A549 (cell line): Measurements from ENCODE around the gene OR6S1. TPM values are rescaled to one million over a fixed set of nuclear protein-coding genes. Genes with fewer than 3 reads are reported as not detected.
A peak's percentile ranks its signal among the peaks of the same experiment; 100 is the strongest.

Experiments used
- ATAC-seq, 2 experiments: fragments of 200-7000 bp in 1 of 2; fragments of >200 bp in 1 of 2; cut with Nextera tagmentation in 1 of 2; cut with Tn5 transposase in 1 of 2; 3 replicates each; pipeline versions ENCODE4 v1.8.0 to v1.9.1; 2018 to 2020; ENCODE audit warnings: mild to moderate bottlenecking in 1 of 2, moderate library complexity in 1 of 2
- CTCF ChIA-PET: fragments of 300-600 bp; sonication (Branson Sonifier 250); formaldehyde crosslinking; extraction: SDS; loops from one replicate; lab custom pipeline; 2021; ENCODE audit warnings: antibody characterized with exemption, inconsistent platforms; lab: Yijun Ruan, JAX
- POLR2A ChIA-PET: fragments of 350-600 bp; formaldehyde crosslinking; extraction: SDS; loops from one replicate; lab custom pipeline; 2021; ENCODE audit warnings: antibody characterized with exemption, inconsistent platforms; lab: Yijun Ruan, JAX
- DNase-seq, 2 experiments: peaks; one replicate each; pipeline versions ENCODE4 v3.0.0 to v3.0.0-alpha.2; 2011 to 2016; ENCODE audit warnings: low read depth in 1 of 2, low spot score in 1 of 2
- FAIRE-seq: peaks from 2 replicates; lab custom pipeline; 2011; peaks lifted over from hg19 to GRCh38; lab: Jason Lieb, UNC
- H3K27ac ChIP-seq, 2 experiments: fragments of >200 bp; sonication (Bioruptor Twin); formaldehyde crosslinking; 3 replicates each; pipeline ENCODE4 v1.5.1; 2016 to 2017
- H3K4me1 ChIP-seq: fragments of >200 bp; sonication (Bioruptor Twin); formaldehyde crosslinking; 3 replicates; pipeline ENCODE4 v1.6.1; 2016
- H3K4me2 ChIP-seq: fragments of >200 bp; sonication (Bioruptor Twin); formaldehyde crosslinking; 3 replicates; pipeline ENCODE4 v1.6.1; 2016
- H3K4me3 ChIP-seq: fragments of >200 bp; sonication (Bioruptor Twin); formaldehyde crosslinking; 3 replicates; pipeline ENCODE4 v1.5.1; 2016
- H3K9me3 ChIP-seq: fragments of >200 bp; sonication (Bioruptor Twin); formaldehyde crosslinking; 3 replicates; pipeline ENCODE4 v1.6.1; 2016
- CBX8 ChIP-seq: fragments of 200-600 bp; sonication (generic); IDR thresholded peaks from 2 replicates; pipeline ENCODE4 v1.6.1; 2016
- EHF ChIP-seq: fragments of 250-450 bp; sonication (Bioruptor Pico); IDR thresholded peaks from 2 replicates; pipeline ENCODE4 v1.5.0; 2020; ENCODE audit warnings: mild to moderate bottlenecking
- ESRRA ChIP-seq: fragments of 150-350 bp; IDR thresholded peaks from 2 replicates; pipeline ENCODE4 v1.6.1; 2014; ENCODE audit warnings: mild to moderate bottlenecking, low read length, borderline replicate concordance
- FOXS1 ChIP-seq: fragments of 250-450 bp; sonication (Bioruptor Pico); IDR thresholded peaks from 2 replicates; pipeline ENCODE4 v1.5.0; 2020; ENCODE audit warnings: mild to moderate bottlenecking, moderate library complexity
- JUN ChIP-seq, 2 experiments: fragments of >200 bp; sonication (Bioruptor Twin); formaldehyde crosslinking; IDR thresholded peaks; 2 replicates in 1 of 2; 3 replicates in 1 of 2; pipeline ENCODE4 v1.6.1; 2016 to 2017
- NFE2L2 ChIP-seq: fragments of 150-350 bp; conservative IDR thresholded peaks from 2 replicates; pipeline ENCODE4 v1.6.1; 2014; ENCODE audit warnings: low read length
- PHF8 ChIP-seq: fragments of 200-600 bp; sonication (generic); IDR thresholded peaks from 2 replicates; pipeline ENCODE4 v1.6.1; 2016; ENCODE audit warnings: low read depth, mild to moderate bottlenecking, antibody characterized with exemption, moderate library complexity, borderline replicate concordance
- POLR2A ChIP-seq: IDR thresholded peaks from 2 replicates; pipeline ENCODE4 v1.6.1; 2012; ENCODE audit warnings: mild to moderate bottlenecking, low read length
- RAD21 ChIP-seq, 2 experiments: fragments of >200 bp in 1 of 2; sonication (Bioruptor Twin) in 1 of 2; formaldehyde crosslinking in 1 of 2; IDR thresholded peaks in 1 of 2; conservative IDR thresholded peaks in 1 of 2; 2 replicates in 1 of 2; 3 replicates in 1 of 2; pipeline ENCODE4 v1.6.1; 2012 to 2018; ENCODE audit warnings: inconsistent platforms in 1 of 2
- RFX5 ChIP-seq: fragments of 450-650 bp; IDR thresholded peaks from 2 replicates; pipeline ENCODE4 v1.7.1; 2014; ENCODE audit warnings: antibody characterized with exemption, mild to moderate bottlenecking, moderate library complexity
- SMC3 ChIP-seq: fragments of >200 bp; sonication (Bioruptor Twin); formaldehyde crosslinking; IDR thresholded peaks from 3 replicates; pipeline ENCODE4 v1.6.1; 2018; ENCODE audit warnings: inconsistent platforms
- ZFP36 ChIP-seq: fragments of 450-650 bp; IDR thresholded peaks from 2 replicates; pipeline ENCODE4 v1.6.1; 2014; ENCODE audit warnings: borderline replicate concordance; ENCODE audit not compliant: partially characterized antibody
- ZSCAN20 ChIP-seq: fragments of 250-450 bp; sonication (Bioruptor Pico); IDR thresholded peaks from 2 replicates; pipeline ENCODE4 v1.8.0; 2022; ENCODE audit warnings: mild to moderate bottlenecking, moderate library complexity
- WGBS: methylation state at CpG from one replicate; pipeline ENCODE4 v1.1.6; 2017; ENCODE audit errors: missing lambda C conversion rate; 5-methylcytosine and 5-hydroxymethylcytosine counted together
- polyA minus RNA-seq: library from RNA; depleted of rRNA, polyadenylated mRNA; stranded (reverse); fragments of >200 nt; gene quantifications from 2 replicates; pipeline ENCODE4 v1.2.3, GENCODE V29; 2011; rRNA and poly(A)+ RNA removed
- polyA plus RNA-seq, 4 experiments: library from polyadenylated mRNA; depleted of rRNA in 3 of 4; stranded (reverse); fragments of >200 nt; fragmentation: RNase III in 1 of 4; extraction: RNeasy Plus Mini Kit Qiagen cat#74134 plus additional on column Dnase treatment in 1 of 4; gene quantifications; 2 replicates in 3 of 4; 3 replicates in 1 of 4; pipeline ENCODE4 v1.2.3, GENCODE V29; 2011 to 2017
- TF ChIP-seq, protein P1 (sequence below): IDR thresholded peaks from 2 replicates; pipeline ENCODE4 v1.6.1; 2012
- TF ChIP-seq, protein P2 (sequence below): fragments of 250-450 bp; sonication (Bioruptor Pico); IDR thresholded peaks from 2 replicates; pipeline ENCODE4 v1.5.0; 2021; ENCODE audit warnings: mild to moderate bottlenecking, moderate library complexity, borderline replicate concordance
- TF ChIP-seq, protein P3 (sequence below): fragments of 450-650 bp; IDR thresholded peaks from 2 replicates; pipeline ENCODE4 v1.6.1; 2014; ENCODE audit warnings: antibody characterized with exemption
- TF ChIP-seq, protein P4 (sequence below): fragments of >200 bp; sonication (Bioruptor Twin); formaldehyde crosslinking; IDR thresholded peaks from 3 replicates; pipeline ENCODE4 v1.5.1; 2016

OR6S1 gene, protein sequence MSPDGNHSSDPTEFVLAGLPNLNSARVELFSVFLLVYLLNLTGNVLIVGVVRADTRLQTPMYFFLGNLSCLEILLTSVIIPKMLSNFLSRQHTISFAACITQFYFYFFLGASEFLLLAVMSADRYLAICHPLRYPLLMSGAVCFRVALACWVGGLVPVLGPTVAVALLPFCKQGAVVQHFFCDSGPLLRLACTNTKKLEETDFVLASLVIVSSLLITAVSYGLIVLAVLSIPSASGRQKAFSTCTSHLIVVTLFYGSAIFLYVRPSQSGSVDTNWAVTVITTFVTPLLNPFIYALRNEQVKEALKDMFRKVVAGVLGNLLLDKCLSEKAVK
- polyA plus RNA-seq (2011; rRNA removed) (not detected in 2 replicates), polyA plus RNA-seq (2017; fragmentation: RNase III; extraction: RNeasy Plus Mini Kit Qiagen cat#74134 plus additional on column Dnase treatment) (not detected in 3 replicates), polyA minus RNA-seq (not detected in 2 replicates)
- not detected in 2 replicates for polyA plus RNA-seq (2012; cell fraction: cytosol; rRNA removed)
- not detected in 2 replicates for polyA plus RNA-seq (2012; cell fraction: nucleus; rRNA removed)

DNA sequence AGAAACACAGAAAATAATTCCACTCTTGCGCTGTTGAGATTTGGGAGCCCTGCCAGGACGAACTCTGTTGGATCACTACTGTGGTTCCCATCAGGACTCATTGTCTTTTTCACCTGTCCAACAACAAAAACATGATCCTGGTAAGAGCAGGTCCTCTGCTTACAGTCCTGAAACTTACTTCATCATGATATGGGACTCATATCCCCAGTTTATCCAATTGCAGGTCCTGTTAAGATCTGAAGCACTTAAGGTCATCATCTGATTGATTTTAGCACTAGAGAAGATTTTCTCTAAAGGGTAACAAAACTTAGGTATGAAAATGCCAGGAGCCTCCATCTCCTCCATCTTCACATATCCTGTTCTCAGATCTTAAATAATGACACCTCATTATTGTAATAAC lies at the start of gene OR6S1:
OR6S1 (minus strand) TSS at position 101 of the 400 bp plus-strand sequence; CDS start at position 101, 0 bp downstream.
- CTCF ChIA-PET = interaction anchor here (0.6 kb wide), 1 partner anchor 15 kb away, joined by 7 read pairs; no protein-coding TSS in a partner anchor
- Histone ChIP-seq H3K9me3 (no peaks in the 10 kb centered on the region), H3K27ac (no peak within 1 kb of the TSS), H3K4me2 (no peak within 1 kb of the TSS), H3K4me3 (no peak within 1 kb of the TSS), H3K4me1 (no peaks in the 10 kb centered on the region)
- TF ChIP-seq, protein P1, sequence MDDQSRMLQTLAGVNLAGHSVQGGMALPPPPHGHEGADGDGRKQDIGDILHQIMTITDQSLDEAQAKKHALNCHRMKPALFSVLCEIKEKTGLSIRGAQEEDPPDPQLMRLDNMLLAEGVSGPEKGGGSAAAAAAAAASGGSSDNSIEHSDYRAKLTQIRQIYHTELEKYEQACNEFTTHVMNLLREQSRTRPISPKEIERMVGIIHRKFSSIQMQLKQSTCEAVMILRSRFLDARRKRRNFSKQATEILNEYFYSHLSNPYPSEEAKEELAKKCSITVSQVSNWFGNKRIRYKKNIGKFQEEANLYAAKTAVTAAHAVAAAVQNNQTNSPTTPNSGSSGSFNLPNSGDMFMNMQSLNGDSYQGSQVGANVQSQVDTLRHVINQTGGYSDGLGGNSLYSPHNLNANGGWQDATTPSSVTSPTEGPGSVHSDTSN = no peak
- TF ChIP-seq EHF = no peak
- TF ChIP-seq, protein P2, sequence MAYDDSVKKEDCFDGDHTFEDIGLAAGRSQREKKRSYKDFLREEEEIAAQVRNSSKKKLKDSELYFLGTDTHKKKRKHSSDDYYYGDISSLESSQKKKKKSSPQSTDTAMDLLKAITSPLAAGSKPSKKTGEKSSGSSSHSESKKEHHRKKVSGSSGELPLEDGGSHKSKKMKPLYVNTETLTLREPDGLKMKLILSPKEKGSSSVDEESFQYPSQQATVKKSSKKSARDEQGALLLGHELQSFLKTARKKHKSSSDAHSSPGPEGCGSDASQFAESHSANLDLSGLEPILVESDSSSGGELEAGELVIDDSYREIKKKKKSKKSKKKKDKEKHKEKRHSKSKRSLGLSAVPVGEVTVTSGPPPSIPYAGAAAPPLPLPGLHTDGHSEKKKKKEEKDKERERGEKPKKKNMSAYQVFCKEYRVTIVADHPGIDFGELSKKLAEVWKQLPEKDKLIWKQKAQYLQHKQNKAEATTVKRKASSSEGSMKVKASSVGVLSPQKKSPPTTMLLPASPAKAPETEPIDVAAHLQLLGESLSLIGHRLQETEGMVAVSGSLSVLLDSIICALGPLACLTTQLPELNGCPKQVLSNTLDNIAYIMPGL (CRISPR knock-in tag) = no peak
- no peak for TF ChIP-seq ZFP36
- no peak for TF ChIP-seq FOXS1 (CRISPR knock-in tag)
- no peak for TF ChIP-seq JUN (IDR thresholded peaks at IDR 0.05)
- no peak for TF ChIP-seq PHF8
- TF ChIP-seq RFX5 = no peak
- TF ChIP-seq POLR2A = no peak
- TF ChIP-seq CBX8 = no peak
- TF ChIP-seq ZSCAN20 (CRISPR knock-in tag) = no peak
- TF ChIP-seq ESRRA = no peak
- ATAC-seq (no peak), FAIRE-seq (no peak), DNase-seq (no peak)
- POLR2A ChIA-PET = no interaction called here
- WGBS = 56% methylated on average over 2 of the region's 2 CpGs

DNA sequence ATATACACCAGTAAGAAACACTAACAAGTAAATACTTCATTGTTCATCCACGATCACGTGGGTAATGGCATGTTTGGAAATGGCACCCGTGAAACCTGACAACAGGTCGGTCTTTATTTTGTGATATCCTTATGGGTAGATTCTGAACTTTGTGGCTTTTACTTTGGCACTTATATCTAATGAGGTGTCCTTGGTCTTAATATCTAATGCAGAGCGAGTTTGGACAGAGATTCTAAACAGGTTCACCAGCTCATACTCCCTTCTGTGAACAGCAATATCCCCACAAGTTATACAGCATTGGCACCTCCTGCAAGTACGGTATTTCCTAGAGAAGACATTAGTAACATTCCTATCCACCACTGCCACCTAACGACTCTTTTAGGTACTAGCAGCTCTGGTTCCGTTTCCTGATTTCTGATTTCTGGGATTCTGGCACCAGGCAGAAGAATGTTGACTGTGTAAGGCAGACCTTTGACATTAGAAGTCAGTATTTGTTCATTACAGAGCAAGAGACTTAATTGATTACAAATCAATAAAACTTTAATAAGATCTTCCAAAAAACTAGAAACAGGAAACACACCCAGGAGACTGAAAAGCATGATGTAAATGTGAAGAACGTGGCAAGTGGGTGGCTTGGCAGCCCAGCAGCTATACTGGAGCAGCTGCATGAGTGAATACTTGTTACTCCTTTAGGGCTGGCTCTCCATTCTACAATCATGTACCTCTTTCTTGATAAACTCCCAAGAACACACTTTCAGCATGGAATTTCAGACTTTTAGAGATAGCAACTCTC lies 49.6 kb upstream of the OR6S1 start:
- peak overlapping the region; percentile 55 for H3K4me2 ChIP-seq
- FAIRE-seq = peak; percentile 63
- CTCF ChIA-PET = interaction anchor here (0.5 to 9.1 kb wide), 51 partner anchors 9 to 811 kb away, joined by 3 to 130 read pairs (median 4); partner anchors contain the start of gene PARP2
- peak overlapping the region; percentile 5; the same call in 1 of the 3 replicates for H3K4me3 ChIP-seq
- ATAC-seq = peak; percentile 82 to 84
- peaks cover 34% of the 10 kb centered on the region for H3K4me1 ChIP-seq
- no peaks in the 10 kb centered on the region for H3K9me3 ChIP-seq
- WGBS = 24% methylated on average over 9 of the region's 9 CpGs
- TF ChIP-seq RAD21 (conservative IDR thresholded peaks at IDR 0.05 in 1 of 2, IDR thresholded peaks at IDR 0.05 in 1 of 2) = peak; percentile 88 to 92
- TF ChIP-seq SMC3 = peak; percentile 76
- TF ChIP-seq, protein P3, sequence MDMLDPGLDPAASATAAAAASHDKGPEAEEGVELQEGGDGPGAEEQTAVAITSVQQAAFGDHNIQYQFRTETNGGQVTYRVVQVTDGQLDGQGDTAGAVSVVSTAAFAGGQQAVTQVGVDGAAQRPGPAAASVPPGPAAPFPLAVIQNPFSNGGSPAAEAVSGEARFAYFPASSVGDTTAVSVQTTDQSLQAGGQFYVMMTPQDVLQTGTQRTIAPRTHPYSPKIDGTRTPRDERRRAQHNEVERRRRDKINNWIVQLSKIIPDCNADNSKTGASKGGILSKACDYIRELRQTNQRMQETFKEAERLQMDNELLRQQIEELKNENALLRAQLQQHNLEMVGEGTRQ = peak; percentile 55
- TF ChIP-seq, protein P4, sequence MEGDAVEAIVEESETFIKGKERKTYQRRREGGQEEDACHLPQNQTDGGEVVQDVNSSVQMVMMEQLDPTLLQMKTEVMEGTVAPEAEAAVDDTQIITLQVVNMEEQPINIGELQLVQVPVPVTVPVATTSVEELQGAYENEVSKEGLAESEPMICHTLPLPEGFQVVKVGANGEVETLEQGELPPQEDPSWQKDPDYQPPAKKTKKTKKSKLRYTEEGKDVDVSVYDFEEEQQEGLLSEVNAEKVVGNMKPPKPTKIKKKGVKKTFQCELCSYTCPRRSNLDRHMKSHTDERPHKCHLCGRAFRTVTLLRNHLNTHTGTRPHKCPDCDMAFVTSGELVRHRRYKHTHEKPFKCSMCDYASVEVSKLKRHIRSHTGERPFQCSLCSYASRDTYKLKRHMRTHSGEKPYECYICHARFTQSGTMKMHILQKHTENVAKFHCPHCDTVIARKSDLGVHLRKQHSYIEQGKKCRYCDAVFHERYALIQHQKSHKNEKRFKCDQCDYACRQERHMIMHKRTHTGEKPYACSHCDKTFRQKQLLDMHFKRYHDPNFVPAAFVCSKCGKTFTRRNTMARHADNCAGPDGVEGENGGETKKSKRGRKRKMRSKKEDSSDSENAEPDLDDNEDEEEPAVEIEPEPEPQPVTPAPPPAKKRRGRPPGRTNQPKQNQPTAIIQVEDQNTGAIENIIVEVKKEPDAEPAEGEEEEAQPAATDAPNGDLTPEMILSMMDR = peak; percentile 88
- no peak for TF ChIP-seq NFE2L2
- TF ChIP-seq, all 56 proteins: peak for 4
- POLR2A ChIA-PET = interaction anchor here (1.1 to 1.4 kb wide), 3 partner anchors 9 to 77 kb away, joined by 3 to 9 read pairs (median 6); no protein-coding TSS in a partner anchor
- peak overlapping the region; percentile 2 to 26; a peak in 1 of 6 replicates for H3K27ac ChIP-seq
- peak; percentile 71 to 81 for DNase-seq
